GM19238 (cell line): Measurements from ENCODE around the gene ADGRG4.
"Not testable (repeated sequence)": the region's sequence is repeated elsewhere in the genome, so short reads cannot be mapped to it uniquely, and the experiment has no call there.

Source experiments
- DNase-seq: peaks from one replicate; pipeline ENCODE4 v3.0.0; 2011; ENCODE audit warnings: low spot score; ENCODE audit not compliant: insufficient read length

Gene ADGRG4

GRCh38 chrX:136380010-136380769 lies 79.4 kb downstream of the ADGRG4 start:
- DNase-seq = no peak

GRCh38 chrX:136386173-136386572 lies 85.4 kb downstream of the ADGRG4 start:
- no peak for DNase-seq

GRCh38 chrX:136386826-136387225 lies 86.1 kb downstream of the ADGRG4 start:
- no peak for DNase-seq

GRCh38 chrX:136387951-136388502 lies 87.3 kb downstream of the ADGRG4 start:
- no peak for DNase-seq

GRCh38 chrX:136390921-136391320 lies 90.2 kb downstream of the ADGRG4 start:
- no peak for DNase-seq

GRCh38 chrX:136395271-136395670 lies 94.5 kb downstream of the ADGRG4 start:
- DNase-seq = no peak

DNA sequence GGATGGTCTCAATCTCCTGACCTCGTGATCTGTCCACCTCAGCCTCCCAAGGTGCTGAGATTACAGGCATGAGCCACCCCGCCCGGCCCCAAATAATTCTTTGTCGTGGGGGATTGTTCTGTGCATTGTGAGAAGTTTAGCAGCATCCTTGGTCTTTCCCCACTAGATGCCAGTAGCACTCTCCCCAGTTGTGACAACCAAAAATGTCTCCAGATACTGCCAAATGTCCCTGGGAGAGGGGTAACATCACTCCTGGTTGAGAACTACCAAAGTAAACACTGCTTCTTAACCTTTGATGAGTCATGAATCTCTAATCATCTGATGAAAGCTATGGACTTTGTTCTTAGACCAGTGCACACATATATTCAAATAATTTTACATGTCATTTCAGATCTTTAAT lies 96.2 kb downstream of the ADGRG4 start:
- no peak for DNase-seq

- no peak for DNase-seq
These were observed 104.4 kb downstream of the ADGRG4 start for GRCh38 chrX:136405126-136405525.

DNA sequence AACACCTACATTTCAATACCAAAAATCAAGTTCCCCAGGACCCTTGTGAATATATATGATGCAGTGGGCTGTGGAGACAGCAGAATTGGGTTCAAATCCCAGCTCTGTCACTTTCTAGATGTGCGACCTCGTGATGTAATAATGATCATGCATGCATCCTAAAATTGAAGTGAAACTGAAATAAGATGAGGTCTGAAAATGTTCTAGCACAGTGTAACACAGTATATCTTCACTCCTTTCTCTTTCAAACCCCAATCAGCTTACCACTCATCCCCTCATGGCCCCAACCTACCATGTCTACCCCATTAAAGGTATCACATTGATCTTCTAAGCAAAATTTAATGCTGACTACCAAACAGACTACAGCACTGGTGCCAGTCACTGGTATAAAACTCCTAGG lies 117.0 kb downstream of the ADGRG4 start:
- DNase-seq = no peak

- no peak for DNase-seq
These were observed 120.6 kb downstream of the ADGRG4 start for GRCh38 chrX:136421338-136421737.

- no peak for DNase-seq
These were observed 123.0 kb downstream of the ADGRG4 start for GRCh38 chrX:136423724-136424123.

DNA sequence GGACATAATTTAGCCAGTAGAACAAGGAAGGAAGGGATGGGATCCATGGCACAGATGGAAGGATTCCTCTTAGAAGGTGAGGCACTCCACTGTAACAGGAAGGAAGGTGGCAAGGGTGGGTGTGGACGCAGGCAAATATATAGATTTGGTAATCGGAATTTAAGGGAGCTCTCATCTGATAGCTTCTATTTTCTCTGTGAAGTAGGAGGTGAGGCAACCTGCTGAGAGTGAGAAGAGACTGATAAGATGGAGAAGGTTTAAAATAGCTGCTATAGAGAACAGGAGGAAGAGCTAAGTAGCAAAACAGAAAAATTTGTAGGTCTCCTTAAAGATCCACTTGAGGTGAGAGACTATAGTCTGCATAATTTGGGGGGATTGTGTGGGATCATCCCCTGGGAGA lies 125.2 kb downstream of the ADGRG4 start:
- no peak for DNase-seq

- DNase-seq = no peak
These were observed 130.9 kb downstream of the ADGRG4 start for GRCh38 chrX:136431625-136432024.

DNA sequence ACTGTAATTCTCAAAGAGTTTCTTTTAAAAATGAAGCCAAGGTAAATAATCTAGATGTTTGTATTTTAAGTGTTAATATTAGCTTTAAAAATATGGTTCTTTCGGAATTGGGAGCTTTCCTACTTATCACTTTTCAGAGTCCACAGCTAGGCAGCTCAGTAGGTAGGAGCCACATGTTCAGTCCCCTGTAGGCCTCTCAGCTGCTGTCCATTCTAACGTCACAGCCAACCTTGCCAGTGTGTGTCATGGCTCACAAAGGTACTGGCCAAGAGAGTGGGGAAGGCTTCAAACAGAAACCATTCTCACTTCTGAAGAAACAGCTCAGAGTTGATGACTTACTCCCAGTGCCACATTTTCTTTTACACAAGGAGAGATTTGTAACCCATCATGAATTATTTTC lies 137.0 kb downstream of the ADGRG4 start:
- no peak for DNase-seq

DNA sequence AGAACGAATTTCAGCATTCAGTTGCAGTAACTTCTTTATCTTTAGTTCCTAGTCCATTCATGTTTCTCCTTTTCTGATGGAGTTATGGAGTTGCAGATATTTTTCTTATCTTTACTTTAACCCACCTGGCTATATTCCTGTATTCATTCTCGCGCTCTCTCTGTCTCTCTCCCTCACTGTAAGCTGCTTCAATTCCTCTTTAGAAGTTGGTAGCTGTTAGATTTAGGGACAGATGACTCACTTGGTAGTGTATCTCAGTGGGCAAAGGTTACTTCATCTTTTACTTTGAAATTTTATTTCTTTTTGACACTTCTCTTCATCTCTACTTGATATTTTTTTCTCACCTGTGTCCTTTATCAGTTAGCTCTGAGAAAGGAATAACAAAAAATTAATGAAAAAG lies 137.4 kb downstream of the ADGRG4 start:
- DNase-seq = no peak

DNA sequence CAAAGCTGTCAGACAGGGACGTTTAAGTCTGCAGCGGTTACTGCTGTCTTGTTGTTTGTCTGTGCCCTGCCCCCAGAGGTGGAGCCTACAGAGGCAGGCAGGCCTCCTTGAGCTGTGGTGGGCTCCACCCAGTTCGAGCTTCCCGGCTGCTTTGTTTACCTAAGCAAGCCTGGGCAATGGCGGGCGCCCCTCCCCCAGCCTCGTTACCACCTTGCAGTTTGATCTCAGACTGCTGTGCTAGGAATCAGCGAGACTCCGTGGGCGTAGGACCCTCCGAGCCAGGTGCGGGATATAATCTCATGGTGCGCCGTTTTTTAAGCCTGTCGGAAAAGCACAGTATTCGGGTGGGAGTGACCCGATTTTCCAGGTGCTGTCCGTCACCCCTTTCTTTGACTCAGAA lies 144.9 kb downstream of the ADGRG4 start:
- not testable (repeated sequence) for DNase-seq

DNA sequence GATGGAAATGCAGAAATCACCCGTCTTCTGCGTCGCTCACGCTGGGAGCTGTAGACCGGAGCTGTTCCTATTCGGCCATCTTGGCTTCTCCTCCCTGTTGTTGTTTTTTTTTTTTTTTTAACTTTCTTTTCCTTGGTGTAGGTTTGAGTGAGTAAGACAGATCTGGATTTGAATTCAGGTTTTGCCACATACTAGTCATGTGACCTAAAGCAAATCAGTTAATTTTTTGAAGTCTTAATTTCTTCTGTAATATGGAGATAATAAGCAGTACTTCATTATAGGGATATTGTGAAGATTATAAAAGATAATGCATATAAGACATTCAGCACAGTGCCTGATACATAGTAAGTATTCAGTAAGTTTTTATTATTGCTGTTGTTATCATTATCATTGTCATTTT lies 145.4 kb downstream of the ADGRG4 start:
- DNase-seq = no peak

- no peak for DNase-seq
These were observed 146.5 kb downstream of the ADGRG4 start for GRCh38 chrX:136447308-136447707.

- DNase-seq = no peak
These were observed 147.2 kb downstream of the ADGRG4 start for GRCh38 chrX:136447968-136448367.

DNA sequence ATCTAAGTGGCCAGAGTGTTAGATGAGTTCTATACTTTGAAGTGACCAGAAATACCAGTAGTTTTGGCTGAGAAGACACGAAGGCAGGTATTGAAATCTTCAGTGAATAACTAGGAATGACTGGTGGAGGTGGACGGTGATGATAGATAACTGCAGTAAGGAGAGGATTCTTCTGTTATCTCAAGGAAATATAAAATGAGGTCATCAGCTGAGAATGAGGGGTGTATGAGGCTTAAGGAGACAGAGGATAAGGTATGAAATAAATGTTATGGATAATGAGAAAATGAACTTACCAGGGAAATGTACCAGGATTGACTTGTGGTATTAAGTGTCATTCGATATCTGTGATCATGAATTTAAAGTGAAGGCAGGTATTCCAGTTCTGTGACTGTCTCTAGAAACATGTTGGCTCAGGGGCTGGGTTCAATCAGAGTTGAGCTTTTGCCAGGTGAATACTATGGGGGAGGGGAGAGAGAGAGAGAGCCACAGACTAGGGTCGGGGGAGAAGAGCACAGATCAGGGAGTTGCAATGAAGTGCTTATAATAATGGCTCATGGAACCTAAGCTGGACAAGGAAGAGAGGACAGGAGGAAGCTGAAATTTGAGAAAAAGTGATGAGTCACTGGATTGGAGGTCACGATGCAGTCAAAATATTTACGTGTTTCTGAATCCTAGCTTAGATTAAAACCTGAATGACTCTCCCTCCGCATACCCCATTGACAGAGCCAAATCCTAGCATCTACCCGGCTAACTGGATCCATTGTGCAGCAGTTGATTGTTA lies 149.5 kb downstream of the ADGRG4 start:
- DNase-seq = no peak

DNA sequence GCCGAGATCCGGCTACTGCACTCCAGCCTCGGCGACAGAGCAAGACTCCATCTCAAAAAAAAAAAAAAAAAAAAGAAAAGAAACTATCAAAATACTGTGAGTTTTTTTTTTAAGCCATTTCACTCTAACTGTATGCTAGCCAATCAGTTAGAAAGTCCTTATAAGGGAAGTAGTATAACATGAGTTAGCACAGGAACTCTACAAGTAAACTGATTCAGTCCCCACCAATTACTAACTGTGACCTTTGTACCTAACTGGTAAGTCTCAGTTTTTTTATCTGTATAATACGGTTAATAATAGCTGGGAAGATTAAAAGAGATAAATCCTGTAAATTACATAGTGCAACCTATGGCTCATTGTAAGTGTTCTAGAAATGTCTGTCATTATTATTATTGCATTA lies 151.9 kb downstream of the ADGRG4 start:
- no peak for DNase-seq

GRCh38 chrX:136453114-136453513 lies 152.4 kb downstream of the ADGRG4 start:
- no peak for DNase-seq

GRCh38 chrX:136453771-136454170 lies 153.0 kb downstream of the ADGRG4 start:
- DNase-seq = no peak
